ENCODE data around the gene ATXN1. TPM values are rescaled to one million over a fixed set of nuclear protein-coding genes. Genes with fewer than 3 reads are reported as not detected.

The ATXN1 gene
- total and polyA plus RNA-seq, 2 of the 8 experiments (the other 6 are each of a cell fraction or from before 2014, with no cell fraction given) = 1.6 to 4.0 TPM

GRCh38 chr6:16367571-16367970 lies 393.7 kb downstream of the ATXN1 start (continued):
- TF ChIP-seq TEAD4 (IDR thresholded peaks at IDR 0.05; ENCODE audit: low read depth, low read length) (no peak), RFX5 (IDR thresholded peaks at IDR 0.05; ENCODE audit: borderline replicate concordance, low read depth, low read length) (no peak)
